Superior temporal gyrus (tissue), 1 donor: Measurements from ENCODE around the gene UST.
"Not testable (repeated sequence)": the region's sequence is repeated elsewhere in the genome, so short reads cannot be mapped to it uniquely, and the experiment has no call there.

Experiments
- DNase-seq: peaks from one replicate; pipeline ENCODE4 v3.0.0-alpha.2; 2016; ENCODE audit errors: extremely low spot score

The UST gene

GRCh38 chr6:148836751-148837150, 89.9 kb downstream of the UST start:
- DNase-seq = no peak

GRCh38 chr6:148837941-148838340, 91.1 kb downstream of the UST start:
- DNase-seq = no peak

- no peak for DNase-seq
Measured at GRCh38 chr6:148839044-148839443, 92.2 kb downstream of the UST start.

- DNase-seq = no peak
Measured at GRCh38 chr6:148840256-148840655, 93.4 kb downstream of the UST start.

- DNase-seq = no peak
Measured at GRCh38 chr6:148842296-148843019, 95.6 kb downstream of the UST start.

GRCh38 chr6:148845464-148845863, 98.6 kb downstream of the UST start:
- no peak for DNase-seq

GRCh38 chr6:148846778-148847761, 100.2 kb downstream of the UST start:
- DNase-seq = no peak

GRCh38 chr6:148848915-148849314, 102.1 kb downstream of the UST start:
- DNase-seq = no peak

GRCh38 chr6:148849449-148849848, 102.6 kb downstream of the UST start:
- not testable (repeated sequence) for DNase-seq

GRCh38 chr6:148850964-148851363, 104.1 kb downstream of the UST start:
- DNase-seq = no peak

GRCh38 chr6:148851683-148852556, 105.1 kb downstream of the UST start:
- no peak for DNase-seq

GRCh38 chr6:148852688-148853087, 105.9 kb downstream of the UST start:
- no peak for DNase-seq

GRCh38 chr6:148853113-148853512, 106.3 kb downstream of the UST start:
- not testable (repeated sequence) for DNase-seq

- DNase-seq = no peak
Measured at GRCh38 chr6:148854096-148854495, 107.3 kb downstream of the UST start.

- no peak for DNase-seq
Measured at GRCh38 chr6:148854992-148855391, 108.2 kb downstream of the UST start.

- no peak for DNase-seq
Measured at GRCh38 chr6:148855744-148856143, 108.9 kb downstream of the UST start.

GRCh38 chr6:148857798-148858390, 111.1 kb downstream of the UST start:
- no peak for DNase-seq

GRCh38 chr6:148864132-148864531, 117.3 kb downstream of the UST start:
- DNase-seq = not testable (repeated sequence)

- DNase-seq = no peak
Measured at GRCh38 chr6:148864941-148865340, 118.1 kb downstream of the UST start.

GRCh38 chr6:148866657-148867268, 119.9 kb downstream of the UST start:
- DNase-seq = no peak

GRCh38 chr6:148867862-148868261, 121.0 kb downstream of the UST start:
- DNase-seq = no peak
